Neural crest cell (in vitro differentiated cells): ENCODE results near the gene PAQR5. TPM values are rescaled to one million over a fixed set of nuclear protein-coding genes. Genes with fewer than 3 reads are reported as not detected.
"Not testable (repeated sequence)": the region's sequence is repeated elsewhere in the genome, so short reads cannot be mapped to it uniquely, and the experiment has no call there.

Experiments
- DNase-seq: peaks from one replicate; pipeline ENCODE4 v3.0.0; 2021; ENCODE audit warnings: low read depth, mixed read lengths, low spot score
- H3K27ac Mint-ChIP-seq: one replicate; pipeline ENCODE4 v1.8.0; 2021; ENCODE audit warnings: mild to moderate bottlenecking, mixed read lengths; ENCODE audit not compliant: unreplicated experiment
- H3K27me3 Mint-ChIP-seq: 2 replicates; pipeline ENCODE4 v1.8.0; 2021; ENCODE audit warnings: low read depth, mild to moderate bottlenecking, mixed read lengths
- H3K36me3 Mint-ChIP-seq: 2 replicates; pipeline ENCODE4 v1.8.0; 2021; ENCODE audit warnings: low read depth, mild to moderate bottlenecking, mixed read lengths
- H3K4me1 Mint-ChIP-seq: 2 replicates; pipeline ENCODE4 v1.8.0; 2021; ENCODE audit warnings: mixed read lengths
- H3K4me3 Mint-ChIP-seq: one replicate; pipeline ENCODE4 v1.8.0; 2021; ENCODE audit warnings: mild to moderate bottlenecking, mixed read lengths
- H3K9me3 Mint-ChIP-seq: 2 replicates; pipeline ENCODE4 v1.8.0; 2021; ENCODE audit warnings: mixed read lengths
- CTCF ChIP-seq: fragments of 200-600 bp; sonication (generic); conservative IDR thresholded peaks from 2 replicates; pipeline ENCODE4 v1.5.0; 2021; ENCODE audit warnings: antibody characterized with exemption, mild to moderate bottlenecking
- total RNA-seq: library from RNA; stranded (reverse); gene quantifications from 2 replicates; pipeline ENCODE4 v1.2.1, GENCODE V29; 2021

Gene PAQR5
- total RNA-seq, 1 donor from 2014 or later, result 0.21 TPM

DNA sequence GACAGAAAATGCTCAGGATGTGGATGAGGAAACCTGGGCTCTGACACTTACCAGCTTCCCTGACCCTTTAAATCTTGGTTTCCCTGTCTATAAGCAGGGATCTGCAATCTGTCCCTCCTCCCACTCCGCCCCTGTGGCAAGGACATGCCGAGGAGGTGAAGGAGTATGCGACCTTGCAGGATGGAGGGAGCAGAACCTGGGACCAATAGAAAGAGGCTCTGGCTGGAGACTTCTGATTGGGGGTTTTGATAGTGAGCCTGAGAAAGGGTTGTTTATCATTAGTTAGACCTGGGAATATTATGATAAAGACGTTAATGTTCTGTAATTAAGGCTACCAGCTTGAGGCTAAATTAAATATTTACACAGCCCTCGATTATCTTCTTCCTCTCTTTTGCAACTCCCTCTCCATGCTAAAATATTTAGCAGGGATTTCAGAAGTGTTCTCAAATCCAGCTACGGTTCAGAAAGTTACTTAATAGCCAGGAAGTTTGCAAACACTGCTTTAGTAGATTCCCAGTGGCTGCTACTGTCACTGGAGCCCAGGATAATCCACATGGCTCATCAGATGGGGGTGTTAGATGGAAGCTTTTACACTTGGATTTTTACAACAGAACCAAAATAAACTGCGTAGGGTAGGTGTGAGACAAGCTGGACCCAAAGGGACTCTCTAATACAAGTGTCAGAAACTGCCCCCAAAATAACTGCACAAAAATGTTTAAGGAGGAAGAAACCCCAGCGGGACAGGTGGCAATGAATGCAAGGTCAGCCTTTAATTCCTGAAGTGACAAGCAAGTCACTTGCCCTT is 9.2 kb upstream of the PAQR5 start:
- Mint-ChIP-seq H3K27me3 (peaks cover 7% of the 10 kb centered on the region), H3K4me1 (no peaks in the 10 kb centered on the region), H3K9me3 (no peaks in the 10 kb centered on the region), H3K4me3 (no peak overlapping the region), H3K27ac (no peak overlapping the region), H3K36me3 (no peaks in the 10 kb centered on the region)
- no peak for TF ChIP-seq CTCF
- DNase-seq, result no peak

- H3K4me3 Mint-ChIP-seq, result no peak overlapping the region
- no peak overlapping the region for H3K27ac Mint-ChIP-seq
- H3K27me3 Mint-ChIP-seq, result peaks cover 16% of the 10 kb centered on the region
- no peaks in the 10 kb centered on the region for H3K9me3 Mint-ChIP-seq
- no peaks in the 10 kb centered on the region for H3K36me3 Mint-ChIP-seq
- H3K4me1 Mint-ChIP-seq, result no peaks in the 10 kb centered on the region
- no peak for TF ChIP-seq CTCF
- DNase-seq, result no peak
These were observed 8.2 kb upstream of the PAQR5 start for GRCh38 chr15:69290346-69291164.

GRCh38 chr15:69291651-69292050 is 7.1 kb upstream of the PAQR5 start:
- H3K4me3 Mint-ChIP-seq, H3K36me3 Mint-ChIP-seq, H3K9me3 Mint-ChIP-seq, DNase-seq, H3K27ac Mint-ChIP-seq, H3K4me1 Mint-ChIP-seq: not testable (repeated sequence)
- H3K27me3 Mint-ChIP-seq, result peaks cover 27% of the 10 kb centered on the region

- Mint-ChIP-seq H3K36me3 (no peaks in the 10 kb centered on the region), H3K4me1 (no peaks in the 10 kb centered on the region), H3K27me3 (peaks cover 40% of the 10 kb centered on the region), H3K4me3 (no peak overlapping the region), H3K27ac (no peak overlapping the region), H3K9me3 (no peaks in the 10 kb centered on the region)
- no peak for DNase-seq
- TF ChIP-seq CTCF, result no peak
These were observed 5.8 kb upstream of the PAQR5 start for GRCh38 chr15:69292826-69293420.

DNA sequence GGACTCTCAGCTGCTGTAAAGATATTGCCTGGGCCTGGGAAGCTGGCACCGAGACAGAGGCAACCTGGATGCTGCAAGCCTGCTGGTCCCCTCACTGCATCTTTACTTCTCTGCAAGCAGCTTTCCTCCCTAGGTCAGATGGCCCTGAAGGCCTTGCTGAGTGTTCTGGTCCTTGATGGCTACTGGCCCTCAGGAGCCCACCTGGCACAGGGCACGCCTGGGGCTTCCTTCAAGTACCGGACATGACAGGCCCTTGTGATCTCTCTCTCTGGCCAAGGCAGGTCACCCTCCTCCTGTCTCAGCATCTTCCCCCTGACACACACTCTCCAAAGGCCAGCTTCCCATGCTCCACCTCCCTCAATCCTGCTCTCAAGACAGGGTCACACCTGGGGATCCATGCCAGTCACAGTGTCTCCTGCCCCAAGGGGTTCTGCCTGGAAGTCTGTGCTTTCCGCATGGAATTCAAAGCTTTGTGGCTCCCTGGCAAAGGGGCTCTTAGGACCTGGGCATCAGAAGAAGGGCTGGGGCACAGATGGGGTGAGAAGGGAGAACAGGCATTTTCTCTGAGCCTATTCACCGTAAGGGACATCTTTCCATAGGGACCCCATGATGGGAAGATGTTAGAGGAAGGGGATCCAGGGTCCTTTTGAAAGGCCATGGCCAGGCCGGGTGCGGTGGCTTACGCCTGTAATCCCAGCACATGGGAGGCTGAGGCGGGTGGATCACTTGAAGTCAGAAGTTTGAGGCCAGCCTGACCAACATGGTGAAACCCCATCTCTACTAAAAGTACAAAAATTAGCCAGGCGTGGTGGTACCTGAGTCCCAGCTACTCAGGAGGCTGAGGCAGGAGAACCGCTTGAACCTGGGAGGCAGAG is 4.7 kb upstream of the PAQR5 start:
- no peak for TF ChIP-seq CTCF
- Mint-ChIP-seq H3K4me3 (no peak overlapping the region), H3K4me1 (no peaks in the 10 kb centered on the region), H3K27ac (no peak overlapping the region), H3K9me3 (no peaks in the 10 kb centered on the region), H3K36me3 (no peaks in the 10 kb centered on the region), H3K27me3 (peaks cover 47% of the 10 kb centered on the region)
- DNase-seq, result no peak
